A549 treated with GW870086 at 1 μM for 4 hours (cell line): ENCODE data around the gene ZIC5. TPM values are rescaled to one million over a fixed set of nuclear protein-coding genes. Genes with fewer than 3 reads are reported as not detected.

Experiments used
- total RNA-seq: library from RNA; stranded (reverse); fragments of 200-300 nt; extraction: Qiagen RNA extraction; gene quantifications from 5 replicates; pipeline ENCODE4 v1.2.3, GENCODE V29; 2022; ENCODE audit warnings: low read depth

The ZIC5 gene
- total RNA-seq: 2.2 to 2.9 TPM (median 2.6 TPM) in 5 replicates

DNA sequence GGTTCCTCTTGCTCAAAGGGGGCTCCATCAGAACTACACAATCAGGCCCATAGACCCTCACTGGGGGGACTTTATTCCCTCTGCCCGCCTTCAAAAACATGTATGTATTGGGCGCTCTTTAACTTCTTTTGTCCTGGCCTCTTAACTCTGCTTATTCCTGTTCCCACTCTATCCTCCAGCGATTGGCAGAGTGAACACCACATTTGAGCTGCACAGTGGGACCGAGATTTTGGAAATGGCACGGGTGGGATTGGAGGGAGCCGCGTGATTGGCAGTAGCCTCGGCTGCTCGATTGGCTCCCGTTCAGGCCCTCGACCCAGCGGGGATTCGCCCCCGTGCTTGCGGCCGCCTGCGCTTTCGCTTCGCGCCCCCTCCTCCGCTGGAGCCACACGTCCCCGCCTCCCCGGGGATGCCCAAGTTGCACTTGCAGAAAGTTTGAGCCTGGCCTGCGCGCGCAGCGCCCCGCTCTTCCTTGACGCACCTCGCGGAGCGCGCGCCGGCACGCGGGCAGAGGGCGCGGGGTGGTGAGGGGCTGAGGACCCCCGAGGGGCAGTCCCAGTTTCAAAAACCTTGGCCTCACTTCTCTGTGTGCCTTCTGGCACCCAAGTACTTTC lies at the start of gene ZIC5:
ZIC5 (minus strand) TSS at position 192 of the 614 bp plus-strand sequence; CDS start at position 28, 164 bp downstream.

DNA sequence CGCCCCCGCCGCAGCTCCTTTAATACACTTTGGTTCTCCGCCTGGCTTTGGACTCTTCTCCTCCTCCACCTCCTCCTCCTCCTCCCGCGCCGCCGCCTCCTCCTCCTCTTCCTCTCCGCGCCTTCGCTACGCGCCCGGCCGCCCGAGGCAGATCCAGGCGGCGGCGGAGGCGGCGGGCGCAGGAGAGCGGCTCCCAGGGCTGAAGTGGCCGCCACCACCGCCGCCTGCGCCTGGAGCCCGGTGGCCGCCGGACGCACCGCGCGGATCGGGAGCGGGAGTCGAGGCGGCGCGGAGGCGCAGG lies 10.1 kb upstream of the ZIC5 start, which contains the start of gene ZIC2:
ZIC2 (plus strand) TSS at position 50 of the 301 bp plus-strand sequence. CDS start 281 bp downstream, outside the sequence.

Other genes starting within 250 kb of the ZIC5 start
- 5.9 to 8.9 TPM (median 6.9 TPM) in 5 replicates for gene ZIC2, start 10.0 kb upstream of the ZIC5 start, total RNA-seq
- gene PCCA, start 117.3 kb upstream of the ZIC5 start, total RNA-seq: 6.5 to 12.3 TPM (median 7.9 TPM) in 5 replicates